Keratinocyte (primary cell): ENCODE results near the gene FLNB. TPM values are rescaled to one million over a fixed set of nuclear protein-coding genes. Genes with fewer than 3 reads are reported as not detected.

Source experiments
- DNase-seq: peaks from one replicate; pipeline ENCODE4 v3.0.0-alpha.2; 2011; ENCODE audit warnings: low read depth, missing footprints, low spot score
- FAIRE-seq: peaks from 2 replicates; lab custom pipeline; 2011; peaks lifted over from hg19 to GRCh38; lab: Jason Lieb, UNC
- H2AFZ ChIP-seq: 2 replicates; pipeline ENCODE4 v1.6.0; 2012; ENCODE audit warnings: low read length, control low read depth, inconsistent platforms; ENCODE audit not compliant: control insufficient read depth
- H3K27ac ChIP-seq: 2 replicates; pipeline ENCODE4 v1.5.1; 2011; ENCODE audit warnings: low read length; ENCODE audit not compliant: control insufficient read depth, insufficient read depth
- H3K27me3 ChIP-seq: 3 replicates; pipeline ENCODE4 v1.6.0; 2011; ENCODE audit warnings: low read length; ENCODE audit not compliant: control insufficient read depth, insufficient read depth; ENCODE audit errors: extremely low read depth
- H3K36me3 ChIP-seq, 2 experiments: 2 replicates in 1 of 2; 3 replicates in 1 of 2; pipeline ENCODE4 v1.5.1; 2011; ENCODE audit warnings: low read length in 2 of 2, mild to moderate bottlenecking in 1 of 2; ENCODE audit not compliant: control insufficient read depth in 2 of 2, insufficient read depth in 2 of 2; ENCODE audit errors: extremely low read depth in 1 of 2
- H3K4me1 ChIP-seq: 3 replicates; pipeline ENCODE4 v1.5.1; 2011; ENCODE audit warnings: low read length; ENCODE audit not compliant: control insufficient read depth, insufficient read depth; ENCODE audit errors: extremely low read depth
- H3K4me2 ChIP-seq: 3 replicates; pipeline ENCODE4 v1.6.0; 2011; ENCODE audit warnings: low read depth, low read length; ENCODE audit not compliant: control insufficient read depth, insufficient read depth; ENCODE audit errors: extremely low read depth
- H3K4me3 ChIP-seq, 3 experiments: fragments of 200-600 bp in 1 of 3; sonication (generic) in 1 of 3; 2 replicates in 2 of 3; 3 replicates in 1 of 3; pipeline ENCODE4 v1.5.1; 2011 to 2016; ENCODE audit warnings: low read length in 3 of 3, mild to moderate bottlenecking in 3 of 3, control low read depth in 2 of 3, inconsistent platforms in 1 of 3, low read depth in 1 of 3, mixed read lengths in 1 of 3, mixed run types in 1 of 3, moderate library complexity in 1 of 3; ENCODE audit not compliant: control insufficient read depth in 2 of 3, insufficient read depth in 2 of 3; ENCODE audit errors: extremely low read depth in 1 of 3
- H3K79me2 ChIP-seq: 2 replicates; pipeline ENCODE4 v1.6.0; 2012; ENCODE audit warnings: low read length; ENCODE audit not compliant: control insufficient read depth, insufficient read depth
- H3K9ac ChIP-seq: 3 replicates; pipeline ENCODE4 v1.6.0; 2011; ENCODE audit warnings: low read length; ENCODE audit not compliant: control insufficient read depth, insufficient read depth; ENCODE audit errors: extremely low read depth
- H3K9me1 ChIP-seq: 3 replicates; pipeline ENCODE4 v1.6.0; 2011; ENCODE audit warnings: low read length; ENCODE audit not compliant: control insufficient read depth, insufficient read depth; ENCODE audit errors: extremely low read depth
- H3K9me3 ChIP-seq: 2 replicates; pipeline ENCODE4 v1.5.1; 2012; ENCODE audit warnings: low read depth, low read length; ENCODE audit not compliant: control insufficient read depth
- H4K20me1 ChIP-seq: 3 replicates; pipeline ENCODE4 v1.6.0; 2011; ENCODE audit warnings: low read length; ENCODE audit not compliant: control insufficient read depth, insufficient read depth; ENCODE audit errors: extremely low read depth
- CTCF ChIP-seq, 3 experiments: IDR thresholded peaks in 1 of 3; conservative IDR thresholded peaks in 1 of 3; optimal IDR thresholded peaks in 1 of 3; 2 replicates in 2 of 3; 3 replicates in 1 of 3; pipeline versions ENCODE3 to v1.5.1; 2011; ENCODE audit warnings: low read length in 3 of 3, mild to moderate bottlenecking in 3 of 3, moderate library complexity in 2 of 3, control low read depth in 1 of 3, inconsistent platforms in 1 of 3; ENCODE audit not compliant: insufficient read depth in 2 of 3; ENCODE audit errors: extremely low read depth in 1 of 3
- EZH2 ChIP-seq: IDR thresholded peaks from one replicate; pipeline ENCODE4 v1.6.1; 2012; ENCODE audit warnings: inconsistent platforms, mild to moderate bottlenecking, low read length, moderate library complexity
- dilution Hi-C: fragments of 300-500 bp; cut with MboI; formaldehyde crosslinking; loops from one replicate; pipeline ENCODE4 v1.7.0; 2020; ENCODE audit warnings: low sequenced_read_pairs; ENCODE audit not compliant: extremely low pct_ligation_motif_present
- polyA plus RNA-seq, 5 experiments: library from polyadenylated mRNA; depleted of rRNA in 3 of 5; stranded (reverse) in 3 of 5; stranded (forward) in 1 of 5; unstranded in 1 of 5; fragments of >200 nt; gene quantifications; 1 replicate in 1 of 5; 2 replicates in 3 of 5; 3 replicates in 1 of 5; pipeline versions ENCODE4 v1.2.1 to v1.2.3, GENCODE V29; 2011 to 2012; ENCODE audit warnings: missing spikeins in 2 of 5, low read depth in 1 of 5, low replicate concordance in 1 of 5

Gene FLNB
- polyA plus RNA-seq, 1 donor (not counting 4 experiments of a cell fraction or from before 2014, with no cell fraction given): 289 TPM

GRCh38 chr3:58214484-58215316, 206.5 kb downstream of the FLNB start:
- H3K4me1 ChIP-seq: peaks cover 45% of the 10 kb centered on the region
- dilution Hi-C loops: no loop called here
- H3K4me3 ChIP-seq: peak overlapping the region in 2 of 3 experiments; percentile 2 to 30
- TF ChIP-seq EZH2: no peak
- peak in 2 of 3 experiments; percentile 15 to 33 for TF ChIP-seq CTCF (optimal IDR thresholded peaks at IDR 0.05 in 1 of 3, IDR thresholded peaks at IDR 0.05 in 1 of 3, conservative IDR thresholded peaks at IDR 0.05 in 1 of 3; ENCODE audit: extremely low read depth in 1 of 3, insufficient read depth in 2 of 3, low read length in 3 of 3)
- peak; percentile 99 for FAIRE-seq
- H2AFZ ChIP-seq: no peak overlapping the region
- no peaks in the 10 kb centered on the region for H3K36me3 ChIP-seq
- peak; percentile 97 for DNase-seq
- H3K27ac ChIP-seq: peak overlapping the region; percentile 91
- H3K9me1 ChIP-seq: no peaks in the 10 kb centered on the region
- H3K79me2 ChIP-seq: no peaks in the 10 kb centered on the region
- no peaks in the 10 kb centered on the region for H3K9me3 ChIP-seq
- peak overlapping the region; percentile 70 for H3K4me2 ChIP-seq
- peak overlapping the region; percentile 78 for H3K9ac ChIP-seq
- no peaks in the 10 kb centered on the region for H3K27me3 ChIP-seq
- no peaks in the 10 kb centered on the region for H4K20me1 ChIP-seq

GRCh38 chr3:58215317-58216025, 207.2 kb downstream of the FLNB start:
- Histone ChIP-seq H3K9me3 (no peaks in the 10 kb centered on the region), H3K4me1 (peaks cover 43% of the 10 kb centered on the region), H3K27ac (peak overlapping the region; percentile 91), H3K36me3 (no peaks in the 10 kb centered on the region), H3K9me1 (no peaks in the 10 kb centered on the region), H3K27me3 (no peaks in the 10 kb centered on the region), H3K4me2 (peak overlapping the region; percentile 70), H3K4me3 (peak overlapping the region in 2 of 3 experiments; percentile 2 to 30), H2AFZ (no peak overlapping the region), H4K20me1 (no peaks in the 10 kb centered on the region), H3K9ac (peak overlapping the region; percentile 78), H3K79me2 (no peaks in the 10 kb centered on the region)
- dilution Hi-C loops: no loop called here
- TF ChIP-seq EZH2 (no peak), CTCF (optimal IDR thresholded peaks at IDR 0.05 in 1 of 3, IDR thresholded peaks at IDR 0.05 in 1 of 3, conservative IDR thresholded peaks at IDR 0.05 in 1 of 3; ENCODE audit: extremely low read depth in 1 of 3, insufficient read depth in 2 of 3, low read length in 3 of 3) (no peak)
- FAIRE-seq: no peak
- DNase-seq: no peak
